Fibroblast of the conjunctiva (primary cell): Measurements from ENCODE around the gene PBX1.

Experiments
- DNase-seq: peaks from one replicate; pipeline ENCODE4 v3.0.0-alpha.2; 2010; ENCODE audit warnings: low read depth

The PBX1 gene

DNA sequence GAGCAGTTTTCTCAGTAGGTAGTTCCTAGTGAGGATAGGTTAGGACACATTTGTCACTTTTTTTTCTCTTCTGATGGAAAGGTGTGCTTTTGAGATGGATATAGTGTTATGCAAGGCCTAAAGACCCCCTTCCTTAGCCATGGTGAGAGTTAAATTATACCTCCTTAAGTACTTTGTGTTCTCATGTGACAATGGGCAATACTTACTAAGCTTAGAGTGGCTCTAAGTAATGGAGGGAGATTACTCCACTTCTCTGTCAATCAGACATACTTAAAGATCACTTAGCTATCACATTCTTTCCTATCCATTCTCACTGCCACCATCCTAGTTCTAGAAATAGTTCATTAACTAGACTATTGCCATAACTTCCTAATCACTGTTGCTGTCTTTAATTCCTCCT lies 265.6 kb downstream of the PBX1 start:
- no peak for DNase-seq

DNA sequence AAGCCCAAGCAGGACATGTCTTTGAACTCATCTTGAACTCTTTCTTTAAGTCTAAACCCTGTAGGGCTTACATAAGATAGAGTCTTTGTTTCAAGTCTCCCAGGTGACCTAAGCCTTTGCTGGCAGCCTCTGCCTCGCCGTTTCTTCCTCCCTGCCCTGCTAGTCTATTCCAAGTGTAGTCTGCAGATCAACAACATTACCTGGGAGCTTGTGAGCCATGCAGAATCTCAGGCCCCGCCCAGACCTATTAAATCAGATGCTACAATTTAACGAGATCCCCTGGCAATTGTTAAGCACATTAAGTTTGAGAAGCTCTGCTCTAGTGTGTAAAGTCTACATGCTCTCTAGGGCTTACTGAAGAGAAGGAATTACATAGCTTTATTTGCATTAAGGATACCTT lies 271.6 kb downstream of the PBX1 start:
- no peak for DNase-seq

DNA sequence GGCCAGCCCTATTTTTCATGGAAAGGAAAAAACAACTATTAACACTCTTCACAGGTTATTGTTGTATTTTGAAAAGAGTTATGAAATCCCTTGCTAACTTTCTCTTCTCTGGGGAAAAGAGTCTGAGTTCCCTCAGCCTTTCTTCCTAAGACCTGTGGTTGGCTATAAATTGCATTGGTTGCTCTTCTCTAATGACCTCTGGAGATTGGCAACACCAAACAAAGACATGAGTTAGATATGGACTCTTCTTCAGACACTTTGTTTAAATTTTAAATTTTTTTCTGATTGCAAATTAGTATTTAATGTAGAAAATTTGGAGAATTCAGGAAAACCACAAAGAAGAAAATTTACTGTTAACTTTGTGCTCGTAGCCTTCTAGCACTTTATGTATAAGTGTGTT lies 275.7 kb downstream of the PBX1 start:
- no peak for DNase-seq

DNA sequence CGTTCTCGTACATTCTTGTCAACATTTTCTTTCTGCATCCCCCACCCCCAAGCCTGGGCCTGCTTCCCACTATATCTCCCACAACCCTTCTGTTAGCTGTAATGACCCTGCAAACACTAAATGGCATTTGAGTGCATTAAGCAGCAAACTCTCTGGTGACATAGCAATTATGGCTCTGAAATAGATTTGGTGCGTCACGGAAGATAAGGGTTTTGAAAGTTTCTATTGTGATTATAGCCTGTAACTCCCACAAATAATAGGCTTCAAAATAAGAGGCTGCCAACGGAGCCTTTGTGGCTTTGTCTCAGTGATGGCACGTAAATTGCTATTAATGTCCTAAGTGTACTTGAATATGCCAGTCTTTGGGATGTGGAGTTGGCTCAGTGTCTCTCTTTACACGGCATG lies 277.6 kb downstream of the PBX1 start:
- DNase-seq, result no peak

DNA sequence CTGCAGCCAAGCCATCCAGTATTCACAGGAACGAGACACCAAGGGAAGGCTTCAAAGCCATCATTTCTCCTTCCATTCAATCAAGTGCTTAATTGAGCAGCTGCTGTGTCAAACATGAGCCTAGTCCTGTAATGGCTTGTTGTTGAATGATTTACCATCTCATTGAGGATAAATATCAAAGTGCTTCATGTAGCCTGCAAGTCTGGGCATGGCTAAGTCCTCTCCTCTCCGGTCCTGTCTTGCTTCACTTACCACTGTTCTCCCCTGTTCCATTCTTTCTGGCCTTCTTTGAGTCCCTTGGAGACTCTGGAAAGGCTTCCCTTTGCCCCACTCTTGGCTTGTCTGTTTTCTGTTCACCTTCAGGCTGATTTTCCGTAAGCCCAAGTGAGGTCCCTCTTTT lies 279.8 kb downstream of the PBX1 start:
- no peak for DNase-seq

DNA sequence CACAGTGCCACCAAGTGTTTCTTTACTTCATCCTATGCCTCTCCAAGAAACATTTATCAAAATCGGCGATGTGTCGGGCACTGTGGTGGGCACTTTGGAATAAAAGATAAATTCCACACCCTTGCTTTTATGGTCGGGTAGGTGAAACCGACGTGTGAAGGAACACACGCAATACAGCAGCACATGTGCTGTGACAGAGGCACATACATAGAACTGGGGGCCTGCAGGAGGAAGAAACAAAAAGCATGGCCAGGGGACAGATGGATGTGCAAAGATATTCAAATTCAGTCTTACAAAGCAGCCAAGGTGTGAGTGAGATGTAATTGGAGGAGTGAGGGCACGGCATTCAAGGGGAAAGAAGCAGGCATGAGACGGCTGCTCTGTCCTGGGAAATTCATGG lies 282.0 kb downstream of the PBX1 start:
- no peak for DNase-seq

DNA sequence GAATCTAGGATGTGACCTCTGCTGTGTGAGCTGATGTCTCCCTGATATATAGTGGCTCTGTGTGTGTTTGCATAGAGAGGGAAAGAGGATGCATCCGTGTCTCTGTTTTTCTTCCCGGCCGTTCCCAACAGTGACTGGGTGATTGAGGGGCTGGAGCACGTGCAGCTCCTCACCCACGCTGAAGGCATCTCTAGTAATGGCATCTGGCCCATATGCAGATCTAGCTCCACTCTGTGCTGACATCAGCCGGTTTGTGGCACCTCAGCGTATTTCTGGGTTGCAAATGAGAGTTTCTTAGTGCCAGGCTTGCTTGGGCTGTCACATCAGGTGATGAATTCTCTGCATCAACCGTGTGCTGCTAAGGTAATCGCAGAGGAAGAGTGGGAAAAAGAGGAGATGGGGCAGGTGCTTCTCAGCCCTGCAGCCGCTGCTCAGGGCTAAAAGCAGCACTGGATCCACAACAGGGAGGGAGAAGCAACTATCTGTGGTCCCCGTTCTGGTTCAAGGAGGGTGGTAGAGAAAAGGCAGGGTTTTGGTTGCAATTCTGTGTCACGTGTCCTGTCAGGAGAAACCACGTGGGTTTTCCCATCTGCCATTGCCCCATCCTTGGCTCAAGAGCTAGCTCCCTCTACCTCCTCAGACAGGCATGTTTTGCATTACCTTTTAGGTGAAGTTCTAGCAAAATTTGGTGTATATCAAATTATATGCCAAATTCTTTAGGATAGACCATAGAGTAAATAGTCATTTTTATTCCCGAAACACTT lies 282.9 kb downstream of the PBX1 start:
- no peak for DNase-seq

DNA sequence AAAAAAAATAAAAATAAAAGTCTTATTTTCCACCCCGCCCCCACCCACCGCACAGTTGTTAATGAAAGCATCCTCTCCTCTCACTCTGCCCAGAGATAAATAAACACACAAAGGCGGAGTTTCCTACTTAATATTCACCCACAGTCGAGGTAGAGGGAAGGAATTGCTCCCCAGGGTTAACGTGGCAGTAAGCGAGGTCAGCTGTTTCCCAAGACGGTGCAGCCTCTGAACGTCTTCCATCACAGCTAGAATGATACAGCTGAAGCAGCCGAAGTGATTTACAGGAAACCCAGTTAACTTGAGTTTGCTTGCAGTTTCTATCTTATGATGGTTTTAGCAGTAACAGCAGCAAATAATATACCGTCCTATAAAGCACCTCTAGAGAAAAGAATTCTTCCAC lies 283.9 kb downstream of the PBX1 start:
- no peak for DNase-seq

DNA sequence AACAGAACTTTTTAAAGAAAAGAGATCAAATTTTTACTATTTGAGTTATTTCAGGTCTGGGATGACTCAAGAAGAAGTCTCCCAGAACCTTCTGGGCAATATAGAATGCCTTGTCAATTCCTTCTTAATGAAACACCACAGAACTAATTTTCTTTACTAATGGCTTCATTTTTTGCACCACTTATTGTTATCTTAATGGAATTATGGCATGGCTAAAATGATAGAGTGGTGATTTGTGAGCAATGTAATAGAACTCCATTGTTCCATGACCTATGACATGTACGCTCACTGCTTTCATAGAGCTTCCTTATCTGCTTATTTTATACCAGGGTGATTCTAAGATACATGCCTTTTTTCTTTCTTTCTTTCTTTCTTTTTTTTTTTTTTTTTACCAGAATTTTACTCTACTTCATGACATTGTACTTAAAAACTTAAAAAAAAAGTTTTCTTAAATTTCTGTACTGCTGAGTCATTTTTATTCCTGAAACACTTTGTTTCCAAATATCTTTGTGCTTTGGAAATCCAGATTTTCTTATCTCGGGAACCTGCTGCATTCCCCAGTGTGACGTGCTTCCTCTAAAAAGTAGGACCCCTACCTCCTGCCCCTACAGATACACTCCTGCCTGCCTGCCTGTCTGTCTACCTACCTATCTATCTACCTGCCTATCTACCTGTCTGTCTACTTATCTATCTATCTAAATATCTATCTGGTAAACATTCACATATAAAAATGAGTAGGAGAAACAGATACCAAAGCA lies 284.9 kb downstream of the PBX1 start:
- no peak for DNase-seq

DNA sequence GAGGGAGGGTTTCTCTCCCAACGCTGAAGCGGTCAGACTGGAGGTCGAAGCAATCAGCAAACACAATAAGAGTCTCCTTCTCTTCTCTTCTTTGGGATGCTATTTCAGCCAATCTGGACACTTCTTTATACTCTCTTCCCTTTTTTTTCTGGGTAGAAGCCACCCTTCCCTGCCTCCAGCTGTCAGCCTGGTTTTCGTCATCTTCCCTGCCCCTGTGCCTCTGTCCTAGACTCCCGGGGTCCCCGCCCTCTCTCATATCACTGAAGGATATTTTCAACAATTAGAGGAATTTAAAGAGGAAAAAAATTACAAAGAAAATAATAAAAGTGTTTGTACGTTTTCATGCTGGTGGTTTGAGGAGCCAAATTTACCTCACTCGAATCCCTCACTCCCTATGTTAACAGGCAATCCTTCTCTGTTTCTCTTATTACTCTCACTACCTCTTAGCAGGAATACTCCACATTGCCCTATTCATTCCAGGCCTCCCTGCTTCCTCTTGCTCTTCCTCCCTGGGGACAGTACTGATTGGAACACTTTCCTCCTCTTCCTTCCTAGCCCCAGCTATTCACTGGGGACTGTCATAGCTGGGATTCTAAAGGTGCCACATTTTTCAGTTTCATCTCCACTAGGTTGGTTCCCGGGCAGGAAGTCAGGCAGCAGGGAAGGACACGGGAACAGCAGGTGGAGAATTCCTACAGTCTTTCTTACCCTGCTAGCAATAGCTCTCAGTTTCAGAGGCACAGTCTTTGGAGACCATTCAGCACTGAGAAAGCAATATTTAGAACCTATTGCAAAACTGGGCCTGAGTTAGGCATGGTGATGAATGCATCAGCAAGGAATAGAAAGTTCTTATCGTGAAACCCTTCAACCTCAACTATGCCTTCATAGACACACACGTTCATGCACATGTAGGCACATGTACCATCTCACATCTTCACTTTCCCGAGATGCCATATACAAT lies 288.0 kb downstream of the PBX1 start:
- no peak for DNase-seq

DNA sequence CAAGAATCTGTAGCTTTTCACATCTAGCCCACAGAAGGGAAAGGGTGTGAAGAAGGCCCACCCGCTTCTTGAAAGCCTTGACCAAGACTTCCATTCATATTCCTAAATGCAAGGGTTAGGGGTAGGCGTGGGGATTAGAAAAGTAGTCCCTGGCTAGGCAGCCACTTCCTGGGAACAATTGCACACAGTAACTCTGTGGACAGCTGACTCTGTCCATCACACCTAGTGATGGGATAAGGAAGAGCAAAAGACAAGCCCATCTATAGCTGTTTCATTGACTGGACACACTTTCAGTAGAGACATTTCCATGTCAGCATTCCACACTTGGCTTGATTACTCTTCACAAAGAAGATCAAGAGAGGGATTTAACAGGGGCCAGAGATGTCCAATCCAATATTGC lies 294.2 kb downstream of the PBX1 start:
- DNase-seq, result no peak

DNA sequence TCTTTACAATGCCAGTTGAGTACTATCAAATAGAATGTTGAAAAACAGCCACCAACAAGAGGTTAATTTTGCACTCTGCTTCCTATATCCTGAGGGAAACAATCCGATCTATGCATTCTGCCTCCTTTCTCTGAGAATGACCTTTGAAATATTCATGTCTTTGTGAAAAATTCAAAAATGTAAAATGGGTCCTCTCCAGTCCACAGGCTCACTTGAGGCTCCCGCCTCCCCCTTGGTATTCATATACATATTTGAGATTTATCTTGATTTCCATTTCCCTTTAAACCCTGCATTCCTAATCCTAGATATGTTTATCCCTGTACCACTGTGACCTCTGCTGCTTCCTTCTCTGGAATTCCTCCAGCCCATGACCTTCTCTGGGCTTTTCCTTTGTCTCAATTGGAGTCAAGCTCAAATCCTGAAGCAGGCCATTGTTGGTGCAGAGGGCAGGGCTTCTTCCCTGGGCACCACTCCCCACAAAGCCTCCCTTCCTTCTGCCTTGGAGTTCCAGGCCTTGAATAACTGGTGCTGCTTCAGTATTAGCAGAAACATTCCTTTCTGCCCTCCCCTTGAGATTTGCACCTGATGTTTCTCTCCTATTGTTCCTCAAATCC lies 296.8 kb downstream of the PBX1 start:
- no peak for DNase-seq

DNA sequence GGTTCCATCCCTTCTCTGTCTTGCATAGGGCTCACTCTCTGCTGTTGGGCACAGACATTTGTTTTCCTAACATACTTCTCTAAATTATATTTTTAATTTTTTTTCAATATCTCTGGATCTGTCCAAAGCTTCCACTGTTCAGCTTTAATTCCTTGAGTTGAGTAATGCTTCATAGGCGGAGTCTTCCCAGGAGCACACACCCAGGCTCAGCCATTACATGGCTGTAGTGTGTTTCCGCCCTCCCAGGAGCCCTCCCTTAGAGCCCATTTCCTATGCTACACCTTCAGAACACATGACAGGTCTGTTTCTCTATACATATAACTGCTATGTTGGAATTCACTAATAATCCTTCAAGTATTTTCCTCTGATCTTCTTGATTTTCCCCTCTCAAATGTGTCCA lies 297.4 kb downstream of the PBX1 start:
- no peak for DNase-seq

DNA sequence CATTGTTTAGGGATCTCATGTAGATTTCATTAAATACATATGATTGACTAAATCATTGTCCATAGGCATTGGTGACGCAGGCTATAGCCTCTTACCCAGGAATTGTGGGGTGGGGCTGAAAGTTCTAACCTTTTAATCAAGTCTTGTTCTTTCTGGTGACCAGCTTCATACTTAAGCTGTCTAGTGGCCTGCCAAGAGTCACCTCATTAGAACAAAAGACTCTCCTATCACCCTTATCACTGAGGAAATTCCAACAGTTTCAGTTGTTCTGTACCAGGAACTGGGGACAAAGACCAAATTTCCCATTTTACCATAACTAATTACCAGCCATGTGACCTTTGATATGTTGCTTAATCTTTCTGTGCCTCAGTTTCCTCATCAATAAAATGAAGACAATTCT lies 298.5 kb downstream of the PBX1 start:
- no peak for DNase-seq

DNA sequence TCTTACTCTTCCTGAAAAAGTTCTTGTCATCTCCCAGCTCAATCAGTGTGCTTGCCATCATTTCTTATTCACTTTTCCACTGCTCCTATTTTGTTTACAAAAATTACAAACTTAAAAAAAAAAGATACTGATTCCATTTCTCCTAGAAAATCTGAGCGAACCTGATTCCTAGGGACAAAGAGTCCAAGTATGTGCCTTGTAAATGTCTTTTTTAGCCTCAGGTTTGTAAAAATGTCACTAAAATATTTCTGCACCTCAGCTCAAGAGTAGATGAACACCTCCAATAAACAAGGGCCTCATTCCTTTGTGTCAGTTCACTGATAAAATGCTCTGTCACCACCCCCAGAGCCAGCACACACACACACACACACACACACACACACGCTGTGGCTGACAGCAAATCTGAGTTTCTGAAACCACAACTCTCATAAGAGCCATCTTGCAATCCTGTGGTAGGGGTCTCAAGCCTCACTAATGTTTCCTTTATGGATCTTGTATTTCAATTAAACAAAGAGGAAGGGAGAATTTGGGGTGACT lies 299.2 kb downstream of the PBX1 start:
- DNase-seq, result no peak

DNA sequence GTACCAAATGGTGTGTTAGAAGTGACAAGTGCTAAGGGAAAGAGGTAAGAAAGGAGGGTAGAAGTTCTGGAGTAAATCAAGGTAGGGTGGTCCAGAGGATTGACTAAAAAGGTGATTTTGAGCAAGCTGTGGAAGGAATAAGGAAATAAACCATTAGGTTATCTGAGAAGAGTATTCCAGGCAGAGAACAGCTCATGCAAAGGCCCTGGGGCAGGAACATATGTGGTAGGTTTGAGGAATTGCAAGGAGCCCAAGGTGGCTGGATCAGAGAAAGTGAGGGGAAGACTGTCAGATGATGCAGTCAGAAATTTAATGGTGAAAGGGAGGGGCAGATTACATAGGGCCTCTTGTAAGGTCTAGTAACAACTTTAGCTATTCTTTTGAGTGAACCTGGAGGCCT lies 302.6 kb downstream of the PBX1 start:
- no peak for DNase-seq

DNA sequence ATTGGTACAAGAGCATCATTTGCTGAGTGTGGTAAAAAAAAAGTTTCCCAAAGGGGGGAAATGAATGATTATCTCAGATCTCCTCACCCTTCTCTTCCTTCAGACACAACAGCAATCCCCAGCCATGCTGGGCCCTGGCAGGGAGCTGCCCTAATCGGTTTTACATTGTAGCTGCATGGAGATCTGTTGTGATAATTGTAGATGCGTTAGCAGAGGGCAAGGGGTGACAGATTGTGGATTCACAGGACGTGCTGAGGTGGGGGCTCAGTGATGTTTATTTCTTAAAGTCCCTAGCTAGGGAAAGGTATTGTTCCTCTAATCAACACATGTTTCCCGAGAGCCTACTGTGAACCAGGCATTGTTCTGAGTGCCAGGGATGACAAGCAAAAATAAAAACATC lies 304.1 kb downstream of the PBX1 start:
- DNase-seq, result no peak

DNA sequence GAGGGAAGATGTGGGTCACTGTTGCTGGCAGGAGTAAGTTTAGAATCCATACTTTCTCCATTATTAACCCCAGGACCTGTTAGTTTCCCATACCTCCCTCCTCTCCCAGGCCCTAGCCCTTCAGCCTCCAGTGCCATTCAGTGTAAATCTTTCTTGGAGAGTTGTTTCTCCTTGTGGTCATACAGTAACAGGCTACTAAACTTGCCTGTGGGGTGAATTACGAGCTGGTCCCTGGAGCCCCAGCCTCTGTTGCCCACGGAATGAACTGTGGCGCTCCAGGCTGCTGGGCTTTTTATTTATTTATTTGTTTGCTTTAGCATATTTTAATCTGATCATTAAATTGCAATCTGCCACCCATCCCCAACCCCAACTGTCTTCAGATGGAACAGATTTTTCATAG lies 305.2 kb downstream of the PBX1 start:
- DNase-seq, result no peak

DNA sequence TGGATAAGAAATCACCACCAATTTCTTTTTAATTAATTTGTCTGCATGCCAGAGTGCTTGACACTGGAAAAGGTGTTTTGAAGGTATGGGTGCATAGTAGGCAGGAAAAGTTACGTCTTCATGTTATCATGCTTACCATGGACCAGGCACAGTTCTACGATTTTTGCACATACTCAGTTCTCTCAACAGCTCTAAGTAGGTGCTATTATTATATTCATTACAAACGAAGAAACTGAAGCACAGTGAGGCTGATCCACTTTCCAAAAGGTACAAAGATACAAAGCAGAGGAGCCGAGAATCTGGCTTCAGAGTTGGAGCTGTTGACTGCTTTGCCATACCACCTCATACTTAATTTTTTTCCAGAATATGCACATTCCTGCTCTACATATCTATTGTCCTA lies 306.4 kb downstream of the PBX1 start:
- no peak for DNase-seq

DNA sequence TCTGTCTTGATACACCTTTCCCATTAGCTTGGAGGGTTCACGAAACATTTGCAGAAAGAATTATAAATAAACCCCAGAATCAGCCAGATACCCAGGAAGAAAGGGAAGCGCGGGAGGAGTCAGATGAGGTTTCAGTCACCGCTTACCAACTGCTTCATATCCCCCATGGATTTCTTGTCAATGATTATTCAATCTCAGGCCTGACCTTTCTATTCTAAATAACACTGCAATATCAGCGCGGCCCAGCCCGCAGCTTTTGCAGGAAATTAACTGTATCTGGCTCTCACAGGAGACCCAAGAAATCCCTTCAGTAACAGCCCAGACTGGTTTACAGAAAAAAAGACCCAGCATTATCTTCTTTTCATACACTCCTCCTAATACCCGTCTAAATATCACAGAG lies 308.6 kb downstream of the PBX1 start:
- no peak for DNase-seq

DNA sequence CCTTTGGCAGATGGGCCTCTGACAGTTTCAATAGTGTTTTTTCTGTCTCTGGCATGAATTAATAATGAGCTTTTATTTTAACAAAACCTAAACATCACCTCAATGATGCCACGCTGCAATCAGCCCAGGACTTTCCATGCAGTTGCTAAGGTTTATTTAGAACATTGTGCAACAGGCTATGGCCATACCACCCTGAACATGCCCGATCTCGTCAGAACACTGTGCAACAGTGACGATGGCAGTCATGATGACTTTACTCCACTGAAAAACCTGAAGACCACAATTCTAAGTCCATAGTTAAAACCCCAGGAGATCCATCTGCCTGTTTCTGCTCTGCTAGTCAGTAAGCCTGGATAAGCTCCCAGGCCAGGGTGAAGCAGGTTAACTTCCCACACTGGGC lies 310.0 kb downstream of the PBX1 start:
- DNase-seq, result no peak

DNA sequence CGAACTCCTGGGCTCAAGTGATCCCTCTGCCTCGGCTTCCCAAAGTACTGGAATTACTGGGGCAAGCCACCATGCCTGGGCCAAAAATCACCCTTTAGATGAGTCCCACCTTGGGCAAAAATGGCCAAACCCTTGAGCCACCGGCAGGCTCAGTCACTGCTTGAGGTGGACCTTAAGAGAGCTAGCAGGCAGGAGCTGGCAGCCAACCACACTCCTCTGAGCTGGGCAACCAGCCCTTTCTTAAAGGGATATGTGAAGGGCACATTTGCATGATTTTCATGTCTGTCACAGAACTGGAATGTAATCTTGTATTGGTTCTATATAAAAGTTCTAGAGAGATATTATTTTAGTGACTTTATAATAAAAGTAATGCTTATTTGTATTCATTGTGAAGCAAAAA lies 316.5 kb downstream of the PBX1 start:
- DNase-seq, result no peak
